Upper lobe of left lung (tissue), 6 donors: ENCODE data around the gene ANKRD17. TPM values are rescaled to one million over a fixed set of nuclear protein-coding genes. Genes with fewer than 3 reads are reported as not detected.

Source experiments
- ATAC-seq, 2 donors: fragments of 200-7000 bp; cut with Tn5 transposase; one replicate each; pipeline ENCODE4 v1.9.1; 2022; ENCODE audit warnings: mild to moderate bottlenecking in 2 of 2, moderate library complexity in 2 of 2; ENCODE audit not compliant: low FRiP score in 2 of 2
- DNase-seq, 2 donors: peaks; one replicate each; pipeline ENCODE4 v3.0.0-alpha.2; 2019 to 2020
- H3K27ac ChIP-seq, 4 donors: fragments of 200-600 bp; sonication (generic); one replicate each; pipeline ENCODE4 v1.5.1; 2016 to 2019
- H3K27me3 ChIP-seq, 4 donors: fragments of 200-600 bp; sonication (generic); one replicate each; pipeline ENCODE4 v1.5.1; 2017 to 2019
- H3K36me3 ChIP-seq, 4 donors: fragments of 200-600 bp; sonication (generic); one replicate each; pipeline ENCODE4 v1.5.1; 2016 to 2019
- H3K4me1 ChIP-seq, 4 donors: fragments of 200-600 bp; sonication (generic); one replicate each; pipeline ENCODE4 v1.5.1; 2018 to 2019
- H3K4me3 ChIP-seq, 4 donors: fragments of 200-600 bp; sonication (generic); one replicate each; pipeline ENCODE4 v1.5.1; 2017 to 2019; ENCODE audit warnings: mild to moderate bottlenecking in 2 of 4, moderate library complexity in 1 of 4
- H3K9me3 ChIP-seq, 4 donors: fragments of 200-600 bp; sonication (generic); one replicate each; pipeline ENCODE4 v1.5.1; 2018 to 2019
- CTCF ChIP-seq, 6 experiments: fragments of 450-650 bp in 4 of 6; fragments of 200-600 bp in 2 of 6; sonication (generic) in 2 of 6; IDR thresholded peaks; one replicate each; pipeline ENCODE4 v1.5.1; 2016 to 2019; ENCODE audit warnings: antibody characterized with exemption in 6 of 6
- EP300 ChIP-seq, 4 donors: sonication (generic); formaldehyde crosslinking; IDR thresholded peaks; one replicate each; pipeline ENCODE4 v1.5.1; 2017; ENCODE audit warnings: antibody characterized with exemption in 4 of 4, control low read depth in 2 of 4
- POLR2A ChIP-seq, 4 donors: fragments of 450-650 bp; IDR thresholded peaks; one replicate each; pipeline ENCODE4 v1.5.1; 2016 to 2017; ENCODE audit warnings: antibody characterized with exemption in 4 of 4, mild to moderate bottlenecking in 2 of 4
- POLR2AphosphoS5 ChIP-seq, 2 donors: sonication (generic); formaldehyde crosslinking; IDR thresholded peaks; one replicate each; pipeline ENCODE4 v1.5.1; 2017; ENCODE audit warnings: antibody characterized with exemption in 2 of 2
- WGBS, 2 donors: methylation state at CpG; one replicate each; pipeline ENCODE4 v1.1.5; 2017 to 2018; 5-methylcytosine and 5-hydroxymethylcytosine counted together
- total RNA-seq, 6 donors: library from RNA; depleted of rRNA in 4 of 6; stranded (reverse); fragments of >200 nt in 4 of 6; gene quantifications; one replicate each; pipeline versions ENCODE4 v1.1.0 to v1.2.1, GENCODE V29; 2016 to 2021
- donor health status: DM: no; HTN: no; CAD: no; lungs with moderate emphysema.
- donor health status: DM: no; HTN: yes; CAD: no; lungs with severe emphysema.

Gene ANKRD17
- total RNA-seq, 6 donors from 2014 or later = 49.7 to 103 (median 61.2) TPM

- peaks cover 0 to 78% (median 5%) of the 10 kb centered on the region in 4 donors for H3K36me3 ChIP-seq
- H3K27ac ChIP-seq = no peak overlapping the region
- H3K4me1 ChIP-seq = no peaks in the 10 kb centered on the region
- no peak overlapping the region for H3K4me3 ChIP-seq
- TF ChIP-seq CTCF (IDR thresholded peaks at IDR 0.05) = no peak
- TF ChIP-seq EP300 (IDR thresholded peaks at IDR 0.05) = no peak
- no peak for TF ChIP-seq POLR2A (IDR thresholded peaks at IDR 0.05)
- TF ChIP-seq POLR2AphosphoS5 (IDR thresholded peaks at IDR 0.05) = no peak
- ATAC-seq = no peak
- no peak for DNase-seq
- H3K27me3 ChIP-seq = no peaks in the 10 kb centered on the region
- WGBS, 2 donors = 93 to 100% methylated on average over 1 of the region's 1 CpG
- no peaks in the 10 kb centered on the region for H3K9me3 ChIP-seq
Measured at GRCh38 chr4:73133784-73134183, 124.8 kb downstream of the ANKRD17 start.

GRCh38 chr4:73131281-73131680, 127.3 kb downstream of the ANKRD17 start:
- TF ChIP-seq EP300 (IDR thresholded peaks at IDR 0.05) = no peak
- no peak for TF ChIP-seq POLR2A (IDR thresholded peaks at IDR 0.05)
- no peak for TF ChIP-seq CTCF (IDR thresholded peaks at IDR 0.05)
- TF ChIP-seq POLR2AphosphoS5 (IDR thresholded peaks at IDR 0.05) = no peak
- Histone ChIP-seq H3K27me3 (no peaks in the 10 kb centered on the region), H3K4me3 (no peak overlapping the region), H3K36me3 (peaks cover 0 to 72% (median 4%) of the 10 kb centered on the region in 4 donors), H3K9me3 (no peaks in the 10 kb centered on the region), H3K4me1 (no peaks in the 10 kb centered on the region), H3K27ac (no peak overlapping the region)
- DNase-seq = no peak
- WGBS, 2 donors = 64 to 86% methylated on average over 1 of the region's 1 CpG
- no peak for ATAC-seq

- DNase-seq (no peak), ATAC-seq (no peak)
- peaks cover 6 to 72% (median 9%) of the 10 kb centered on the region in 4 donors for H3K36me3 ChIP-seq
Measured at GRCh38 chr4:73129319-73129718, 129.3 kb downstream of the ANKRD17 start.

GRCh38 chr4:73127839-73128453, 130.7 kb downstream of the ANKRD17 start:
- no peaks in the 10 kb centered on the region for H3K9me3 ChIP-seq
- 84 to 86% methylated on average over 3 of the region's 3 CpGs for WGBS, 2 donors
- H3K4me3 ChIP-seq = no peak overlapping the region
- peak in 1 of 6 experiments; percentile 7 for TF ChIP-seq CTCF (IDR thresholded peaks at IDR 0.05)
- no peak for TF ChIP-seq EP300 (IDR thresholded peaks at IDR 0.05)
- peaks cover 6 to 71% (median 10%) of the 10 kb centered on the region in 4 donors for H3K36me3 ChIP-seq
- DNase-seq (no peak), ATAC-seq (no peak)
- H3K27me3 ChIP-seq = no peaks in the 10 kb centered on the region
- no peaks in the 10 kb centered on the region for H3K4me1 ChIP-seq
- no peak overlapping the region for H3K27ac ChIP-seq

More at GRCh38 chr4:73129319-73129718, 129.3 kb downstream of the ANKRD17 start:
- Histone ChIP-seq H3K27ac (no peak overlapping the region), H3K4me3 (no peak overlapping the region), H3K4me1 (no peaks in the 10 kb centered on the region), H3K27me3 (no peaks in the 10 kb centered on the region), H3K9me3 (no peaks in the 10 kb centered on the region)
- TF ChIP-seq POLR2AphosphoS5 (IDR thresholded peaks at IDR 0.05) (no peak), POLR2A (IDR thresholded peaks at IDR 0.05) (no peak), EP300 (IDR thresholded peaks at IDR 0.05) (no peak), CTCF (IDR thresholded peaks at IDR 0.05) (no peak)
- 90 to 92% methylated on average over 1 of the region's 1 CpG for WGBS, 2 donors

- peaks cover 7 to 85% (median 24%) of the 10 kb centered on the region in 4 donors for H3K36me3 ChIP-seq
- H3K27ac ChIP-seq = no peak overlapping the region
- WGBS, 2 donors = 94 to 95% methylated on average over 4 of the region's 4 CpGs
- H3K4me1 ChIP-seq = no peaks in the 10 kb centered on the region
- H3K9me3 ChIP-seq = no peaks in the 10 kb centered on the region
- H3K27me3 ChIP-seq = no peaks in the 10 kb centered on the region
- H3K4me3 ChIP-seq = no peak overlapping the region
- DNase-seq (no peak), ATAC-seq (no peak)
- TF ChIP-seq CTCF (IDR thresholded peaks at IDR 0.05) = no peak
Measured at GRCh38 chr4:73109493-73109892, 149.1 kb downstream of the ANKRD17 start.
